ENCODE data around the gene MBNL2.

The MBNL2 gene

GRCh38 chr13:97327086-97327485 is 105.0 kb downstream of the MBNL2 start:
- no peak for DNase-seq (ENCODE audit: low read depth in 2 of 2)

- no peak for DNase-seq (ENCODE audit: low read depth in 2 of 2)
Measured at GRCh38 chr13:97327506-97328221, 105.5 kb downstream of the MBNL2 start.

- no peak for DNase-seq (ENCODE audit: low read depth in 2 of 2)
Measured at GRCh38 chr13:97328222-97328790, 106.2 kb downstream of the MBNL2 start.

- DNase-seq (ENCODE audit: low read depth in 2 of 2): no peak
Measured at GRCh38 chr13:97329331-97329730, 107.2 kb downstream of the MBNL2 start.

- no peak for DNase-seq (ENCODE audit: low read depth in 2 of 2)
Measured at GRCh38 chr13:97330448-97330847, 108.3 kb downstream of the MBNL2 start.

GRCh38 chr13:97332742-97333141 is 110.6 kb downstream of the MBNL2 start:
- no peak for DNase-seq (ENCODE audit: low read depth in 2 of 2)

- DNase-seq (ENCODE audit: low read depth in 2 of 2): no peak
Measured at GRCh38 chr13:97333983-97334382, 111.8 kb downstream of the MBNL2 start.

- DNase-seq (ENCODE audit: low read depth in 2 of 2): no peak
Measured at GRCh38 chr13:97334690-97335089, 112.6 kb downstream of the MBNL2 start.

GRCh38 chr13:97335488-97336134 is 113.5 kb downstream of the MBNL2 start:
- DNase-seq (ENCODE audit: low read depth in 2 of 2): no peak

- no peak for DNase-seq (ENCODE audit: low read depth in 2 of 2)
Measured at GRCh38 chr13:97337985-97338499, 115.9 kb downstream of the MBNL2 start.

GRCh38 chr13:97338571-97338970 is 116.4 kb downstream of the MBNL2 start:
- no peak for DNase-seq (ENCODE audit: low read depth in 2 of 2)

- DNase-seq (ENCODE audit: low read depth in 2 of 2): no peak
Measured at GRCh38 chr13:97339019-97339987, 117.2 kb downstream of the MBNL2 start.

GRCh38 chr13:97339988-97340749 is 118.0 kb downstream of the MBNL2 start:
- no peak for DNase-seq (ENCODE audit: low read depth in 2 of 2)

- DNase-seq (ENCODE audit: low read depth in 2 of 2): no peak
Measured at GRCh38 chr13:97341135-97341534, 119.0 kb downstream of the MBNL2 start.

GRCh38 chr13:97342136-97342535 is 120.0 kb downstream of the MBNL2 start:
- DNase-seq (ENCODE audit: low read depth in 2 of 2): no peak

GRCh38 chr13:97342936-97343335 is 120.8 kb downstream of the MBNL2 start:
- DNase-seq (ENCODE audit: low read depth in 2 of 2): no peak

- peak in 1 of 2 donors; percentile 21 for DNase-seq (ENCODE audit: low read depth in 2 of 2)
Measured at GRCh38 chr13:97344265-97345175, 122.4 kb downstream of the MBNL2 start.

GRCh38 chr13:97346097-97346496 is 124.0 kb downstream of the MBNL2 start:
- DNase-seq (ENCODE audit: low read depth in 2 of 2): no peak

- DNase-seq (ENCODE audit: low read depth in 2 of 2): no peak
Measured at GRCh38 chr13:97346561-97347254, 124.6 kb downstream of the MBNL2 start.
